Measurements from ENCODE around the gene UTP25. TPM values are rescaled to one million over a fixed set of nuclear protein-coding genes. Genes with fewer than 3 reads are reported as not detected.
"Not testable (repeated sequence)": the region's sequence is repeated elsewhere in the genome, so short reads cannot be mapped to it uniquely, and the experiment has no call there.

UTP25 gene
- total RNA-seq, 1 donor from 2014 or later: 4.6 TPM

DNA sequence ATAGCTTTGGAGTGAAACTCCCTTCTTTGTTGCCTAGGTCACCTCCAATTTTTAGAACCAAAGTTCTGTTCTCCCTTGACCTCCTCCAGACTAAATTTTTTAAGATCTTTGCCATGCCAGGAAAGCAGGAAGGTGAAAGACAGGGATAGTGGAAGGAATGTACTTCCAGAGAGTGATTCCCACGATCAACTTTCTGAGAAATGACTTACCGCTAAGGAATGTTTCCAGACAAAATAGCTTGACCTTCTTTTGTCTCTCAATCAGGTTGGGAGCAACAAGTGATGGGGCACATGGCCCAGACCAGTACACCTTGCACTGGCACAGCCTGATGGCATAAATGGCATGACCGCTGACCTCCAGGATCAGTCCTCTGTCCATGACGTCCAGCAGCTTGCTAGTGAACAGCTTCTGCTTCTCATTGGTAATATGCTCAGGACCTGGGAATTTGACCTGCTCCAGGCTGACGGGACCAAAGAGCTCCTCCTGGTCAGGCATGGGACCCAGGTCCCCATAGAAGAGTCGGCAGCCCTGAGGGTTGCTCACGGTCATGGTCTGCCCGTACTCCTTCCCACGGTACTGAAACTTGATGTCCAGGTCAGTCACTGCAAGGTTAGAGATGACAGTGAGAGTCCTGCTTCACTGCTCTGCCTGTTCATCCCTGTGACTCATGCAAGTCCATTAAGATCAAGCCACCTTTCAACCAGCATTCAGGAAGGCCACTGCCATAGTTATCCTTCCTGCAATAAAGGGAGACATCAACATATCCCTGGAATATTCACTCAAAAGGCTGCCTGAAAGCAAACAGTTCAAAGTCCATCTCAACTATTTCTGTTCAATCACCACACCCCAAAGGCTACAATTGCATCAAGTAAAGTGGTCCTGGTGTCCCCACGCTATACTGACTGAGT is 37.2 kb upstream of the UTP25 start:
- TF ChIP-seq, protein P1, sequence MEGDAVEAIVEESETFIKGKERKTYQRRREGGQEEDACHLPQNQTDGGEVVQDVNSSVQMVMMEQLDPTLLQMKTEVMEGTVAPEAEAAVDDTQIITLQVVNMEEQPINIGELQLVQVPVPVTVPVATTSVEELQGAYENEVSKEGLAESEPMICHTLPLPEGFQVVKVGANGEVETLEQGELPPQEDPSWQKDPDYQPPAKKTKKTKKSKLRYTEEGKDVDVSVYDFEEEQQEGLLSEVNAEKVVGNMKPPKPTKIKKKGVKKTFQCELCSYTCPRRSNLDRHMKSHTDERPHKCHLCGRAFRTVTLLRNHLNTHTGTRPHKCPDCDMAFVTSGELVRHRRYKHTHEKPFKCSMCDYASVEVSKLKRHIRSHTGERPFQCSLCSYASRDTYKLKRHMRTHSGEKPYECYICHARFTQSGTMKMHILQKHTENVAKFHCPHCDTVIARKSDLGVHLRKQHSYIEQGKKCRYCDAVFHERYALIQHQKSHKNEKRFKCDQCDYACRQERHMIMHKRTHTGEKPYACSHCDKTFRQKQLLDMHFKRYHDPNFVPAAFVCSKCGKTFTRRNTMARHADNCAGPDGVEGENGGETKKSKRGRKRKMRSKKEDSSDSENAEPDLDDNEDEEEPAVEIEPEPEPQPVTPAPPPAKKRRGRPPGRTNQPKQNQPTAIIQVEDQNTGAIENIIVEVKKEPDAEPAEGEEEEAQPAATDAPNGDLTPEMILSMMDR (IDR thresholded peaks at IDR 0.05; ENCODE audit: unreplicated experiment): no peak
- peaks cover 4% of the 10 kb centered on the region for H3K27me3 Mint-ChIP-seq (ENCODE audit: unreplicated experiment)

DNA sequence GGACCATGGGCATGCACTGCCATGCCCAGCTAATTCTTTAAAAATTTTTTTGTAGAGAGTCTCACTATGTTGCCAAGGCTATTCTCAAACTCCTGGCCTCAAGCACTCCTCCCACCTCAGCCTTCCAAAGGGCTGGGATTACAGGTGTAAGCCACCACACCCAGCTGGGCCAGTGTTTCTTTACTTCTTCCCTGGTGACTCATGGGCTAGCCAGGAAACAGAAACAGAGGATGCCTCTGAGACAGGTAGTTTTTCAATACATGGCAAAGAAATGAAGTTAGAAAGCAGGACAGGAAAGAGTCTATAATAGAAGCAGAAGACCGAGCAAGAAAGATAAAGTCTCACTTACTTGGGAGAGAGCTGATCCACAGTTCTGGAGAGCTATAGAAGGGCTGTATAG is 35.9 kb upstream of the UTP25 start:
- no peak overlapping the region for H3K4me3 Mint-ChIP-seq (ENCODE audit: unreplicated experiment)
- no peaks in the 10 kb centered on the region for H3K9me3 Mint-ChIP-seq (ENCODE audit: unreplicated experiment)
- H3K4me1 Mint-ChIP-seq (ENCODE audit: unreplicated experiment): peaks cover 2% of the 10 kb centered on the region
- H3K27ac Mint-ChIP-seq (ENCODE audit: unreplicated experiment): no peak overlapping the region
- TF ChIP-seq, protein P1 (IDR thresholded peaks at IDR 0.05; ENCODE audit: unreplicated experiment): no peak
- no peak for DNase-seq (ENCODE audit: low spot score)
- peaks cover 34% of the 10 kb centered on the region for H3K36me3 Mint-ChIP-seq (ENCODE audit: low read depth, unreplicated experiment)
- peaks cover 7% of the 10 kb centered on the region for H3K27me3 Mint-ChIP-seq (ENCODE audit: unreplicated experiment)

More for the DNA sequence above, 37.2 kb upstream of the UTP25 start:
- Mint-ChIP-seq H3K27ac (ENCODE audit: unreplicated experiment) (no peak overlapping the region), H3K9me3 (ENCODE audit: unreplicated experiment) (no peaks in the 10 kb centered on the region), H3K36me3 (ENCODE audit: low read depth, unreplicated experiment) (peaks cover 30% of the 10 kb centered on the region), H3K4me3 (ENCODE audit: unreplicated experiment) (no peak overlapping the region), H3K4me1 (ENCODE audit: unreplicated experiment) (peaks cover 2% of the 10 kb centered on the region)
- DNase-seq (ENCODE audit: low spot score): no peak

DNA sequence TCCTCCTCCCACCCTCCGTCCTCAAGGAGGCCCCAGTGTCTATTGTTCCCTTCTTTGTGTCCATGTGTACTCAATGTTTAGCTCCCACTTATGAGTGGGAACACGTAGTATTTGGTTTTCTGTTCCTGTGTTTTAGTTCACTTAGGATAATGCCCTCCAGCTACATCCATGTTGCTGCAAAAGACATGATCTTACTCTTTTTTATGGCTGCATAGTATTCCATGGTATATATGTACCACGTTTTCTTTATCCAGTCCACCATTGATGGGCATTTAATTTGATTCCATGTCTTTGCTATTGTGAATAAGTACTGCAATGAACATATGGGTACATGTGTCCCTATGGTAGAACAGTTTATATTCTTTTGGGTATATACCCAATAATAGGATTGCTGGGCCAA is 34.1 kb upstream of the UTP25 start:
- H3K4me3 Mint-ChIP-seq (ENCODE audit: unreplicated experiment); H3K9me3 Mint-ChIP-seq (ENCODE audit: unreplicated experiment); H3K27me3 Mint-ChIP-seq (ENCODE audit: unreplicated experiment); H3K4me1 Mint-ChIP-seq (ENCODE audit: unreplicated experiment); H3K27ac Mint-ChIP-seq (ENCODE audit: unreplicated experiment); DNase-seq (ENCODE audit: low spot score): not testable (repeated sequence)
- H3K36me3 Mint-ChIP-seq (ENCODE audit: low read depth, unreplicated experiment): peaks cover 26% of the 10 kb centered on the region

DNA sequence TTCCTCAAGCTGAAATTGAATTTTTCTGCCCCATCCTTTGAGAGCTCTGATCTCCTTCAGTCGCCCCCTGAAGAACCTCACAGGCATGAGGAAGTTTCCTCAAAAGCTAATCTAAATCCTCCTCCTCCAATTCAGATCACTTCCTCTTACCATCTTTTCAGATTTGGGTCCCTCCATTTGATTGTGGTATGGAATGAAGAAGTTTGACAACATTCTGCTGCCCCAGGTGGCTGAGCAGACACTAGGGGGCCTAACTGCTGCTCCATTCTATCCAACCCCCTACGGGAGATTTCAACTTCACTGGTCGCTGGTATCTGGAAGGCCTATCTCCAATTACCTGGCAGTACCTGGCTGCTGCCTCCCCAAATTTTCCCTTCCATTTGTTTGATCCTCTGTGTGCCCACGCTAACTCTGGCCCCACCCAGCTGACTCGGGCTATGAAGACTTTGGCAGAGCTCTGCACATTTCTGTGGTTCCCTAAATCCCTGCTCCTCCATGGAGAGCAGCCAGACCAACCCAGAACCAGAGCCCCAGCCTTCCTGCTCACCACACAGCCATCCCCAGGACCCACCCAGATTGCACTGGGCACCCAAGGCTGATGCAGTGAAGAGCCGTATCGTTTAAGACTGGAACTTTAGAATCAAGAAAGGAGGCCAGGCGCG is 29.7 kb upstream of the UTP25 start:
- Mint-ChIP-seq H3K27me3 (ENCODE audit: unreplicated experiment) (peaks cover 7% of the 10 kb centered on the region), H3K27ac (ENCODE audit: unreplicated experiment) (no peak overlapping the region), H3K4me1 (ENCODE audit: unreplicated experiment) (peaks cover 14% of the 10 kb centered on the region), H3K9me3 (ENCODE audit: unreplicated experiment) (no peaks in the 10 kb centered on the region), H3K4me3 (ENCODE audit: unreplicated experiment) (no peak overlapping the region), H3K36me3 (ENCODE audit: low read depth, unreplicated experiment) (peaks cover 18% of the 10 kb centered on the region)
- TF ChIP-seq, protein P1 (IDR thresholded peaks at IDR 0.05; ENCODE audit: unreplicated experiment): no peak
- no peak for DNase-seq (ENCODE audit: low spot score)

DNA sequence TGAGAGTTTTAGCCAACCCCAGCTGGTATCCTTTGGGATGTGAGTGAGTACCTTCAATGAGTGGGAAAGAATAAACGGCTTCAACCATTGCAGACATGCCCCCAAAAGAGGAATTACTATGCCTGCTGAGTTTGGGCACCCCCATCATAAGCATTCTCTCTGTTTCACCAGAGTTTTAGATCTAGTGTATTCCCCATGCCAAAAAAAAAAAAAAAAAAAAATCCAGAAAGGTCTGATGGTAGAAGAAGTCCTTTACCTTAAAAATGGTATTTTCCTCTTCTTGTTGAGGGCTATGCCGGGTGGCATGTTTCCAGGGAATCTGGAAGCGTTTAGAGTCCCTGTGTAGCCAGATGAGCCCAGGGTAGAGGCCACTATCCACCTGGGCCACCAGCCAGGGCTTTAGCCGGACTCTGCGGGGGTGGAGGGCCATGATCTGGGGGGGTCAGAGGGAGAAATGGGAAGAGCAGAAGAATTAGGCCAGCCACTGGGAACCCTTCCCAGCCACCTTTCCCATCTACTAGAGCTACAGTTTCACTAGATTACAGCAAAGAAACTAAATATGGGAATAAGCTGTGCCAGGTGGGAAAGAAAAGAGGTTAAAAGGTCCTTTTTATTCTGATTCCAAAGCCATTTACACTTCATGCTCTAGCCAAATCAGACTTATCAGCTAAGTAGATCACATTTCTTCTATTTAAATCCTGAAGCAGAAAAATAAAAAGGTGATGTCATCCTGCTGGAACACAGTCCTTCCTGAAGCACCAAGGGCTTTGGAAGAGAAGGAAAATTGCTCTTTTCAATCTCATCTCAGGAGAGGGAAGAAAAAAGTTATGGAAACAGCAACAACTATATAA is 26.6 kb upstream of the UTP25 start:
- H3K4me1 Mint-ChIP-seq (ENCODE audit: unreplicated experiment): peaks cover 29% of the 10 kb centered on the region
- peak overlapping the region; percentile 32 for H3K4me3 Mint-ChIP-seq (ENCODE audit: unreplicated experiment)
- no peaks in the 10 kb centered on the region for H3K9me3 Mint-ChIP-seq (ENCODE audit: unreplicated experiment)
- H3K36me3 Mint-ChIP-seq (ENCODE audit: low read depth, unreplicated experiment): peaks cover 9% of the 10 kb centered on the region
- H3K27ac Mint-ChIP-seq (ENCODE audit: unreplicated experiment): peak overlapping the region; percentile 37
- TF ChIP-seq, protein P1 (IDR thresholded peaks at IDR 0.05; ENCODE audit: unreplicated experiment): no peak
- DNase-seq (ENCODE audit: low spot score): no peak
- peaks cover 14% of the 10 kb centered on the region for H3K27me3 Mint-ChIP-seq (ENCODE audit: unreplicated experiment)
